NCI-H2107 (cell line): ENCODE measurements around the gene C2orf92.
"Not testable (repeated sequence)": the region's sequence is repeated elsewhere in the genome, so short reads cannot be mapped to it uniquely, and the experiment has no call there.

Experiments used
- DNase-seq: peaks from one replicate; lab custom pipeline; 2025; lab: John Stamatoyannopoulos, UW

Gene C2orf92

GRCh38 chr2:97669448-97669847 lies at the start of gene C2orf92:
Gene C2orf92 (plus strand): TSS chr2:97669713. CDS start chr2:97669789, 76 bp downstream.
- no peak for DNase-seq

DNA sequence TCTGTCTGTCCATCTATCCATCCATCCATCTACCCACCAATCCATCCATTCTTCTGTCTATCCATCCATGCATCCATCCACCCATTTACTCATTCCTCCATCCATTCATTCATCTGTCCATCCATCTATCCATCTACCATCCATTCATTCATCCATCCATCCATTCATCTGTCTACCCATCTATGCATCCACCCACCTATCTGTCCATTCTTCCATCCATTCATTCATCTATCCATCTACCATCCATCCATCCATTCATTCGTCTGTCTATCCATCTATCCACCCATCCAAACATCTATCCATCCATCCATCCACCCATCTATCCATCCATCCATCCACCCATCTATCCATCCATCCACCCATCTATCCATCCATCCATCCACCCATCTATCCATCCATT lies 49.0 kb upstream of the C2orf92 start:
- not testable (repeated sequence) for DNase-seq

GRCh38 chr2:97622976-97623375 lies 46.5 kb upstream of the C2orf92 start:
- not testable (repeated sequence) for DNase-seq

- DNase-seq = not testable (repeated sequence)
These were observed 44.0 kb upstream of the C2orf92 start for GRCh38 chr2:97625354-97626048.

GRCh38 chr2:97626049-97626430 lies 43.5 kb upstream of the C2orf92 start:
- not testable (repeated sequence) for DNase-seq

GRCh38 chr2:97644023-97644717 lies 25.3 kb upstream of the C2orf92 start:
- DNase-seq = no peak

- DNase-seq = no peak
These were observed 24.3 kb upstream of the C2orf92 start for GRCh38 chr2:97645112-97645694.

GRCh38 chr2:97645695-97646629 lies 23.6 kb upstream of the C2orf92 start, which contains the start of gene COX5B:
Gene COX5B (plus strand): TSS chr2:97646062. CDS start chr2:97646087, 25 bp downstream.
- peak; percentile 95 for DNase-seq

DNA sequence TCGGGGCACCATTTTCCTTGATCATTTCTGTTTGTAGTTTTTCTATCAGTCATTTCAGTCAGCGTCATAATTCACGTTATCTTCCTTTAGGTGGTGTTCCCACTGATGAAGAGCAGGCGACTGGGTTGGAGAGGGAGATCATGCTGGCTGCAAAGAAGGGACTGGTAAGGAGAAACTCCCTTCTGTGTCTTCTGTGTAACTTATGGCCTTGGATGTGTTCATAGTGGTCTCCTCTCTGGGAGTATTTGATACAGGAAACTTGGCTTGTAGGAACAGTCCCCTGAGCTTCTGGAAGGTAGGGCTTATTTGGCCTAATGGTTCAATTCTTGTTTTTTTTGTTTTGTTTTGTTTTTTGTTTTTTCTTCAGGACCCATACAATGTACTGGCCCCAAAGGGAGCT lies 22.5 kb upstream of the C2orf92 start:
- DNase-seq = no peak

- DNase-seq = no peak
These were observed 18.4 kb upstream of the C2orf92 start for GRCh38 chr2:97651114-97651513.

GRCh38 chr2:97653473-97653872 lies 16.0 kb upstream of the C2orf92 start:
- DNase-seq = no peak

DNA sequence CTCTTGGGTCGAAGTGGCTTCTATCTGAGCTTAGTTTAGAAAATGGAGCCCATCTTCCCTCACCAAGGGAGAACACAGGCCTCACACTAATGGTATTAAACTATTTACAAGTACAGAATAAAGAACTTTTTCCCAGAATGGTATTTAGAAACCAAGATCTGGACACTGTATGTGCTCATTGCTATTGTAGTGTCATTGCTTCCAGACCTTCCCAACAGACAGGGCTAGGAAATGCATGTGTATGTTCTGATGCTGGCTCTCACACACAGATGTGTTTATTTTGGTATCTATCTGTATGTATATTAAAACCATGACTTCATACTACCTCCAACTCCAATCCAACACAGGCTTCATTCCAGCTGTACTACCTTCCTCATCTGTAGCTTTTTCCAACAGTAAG lies 15.6 kb upstream of the C2orf92 start:
- no peak for DNase-seq

GRCh38 chr2:97654309-97654708 lies 15.2 kb upstream of the C2orf92 start:
- no peak for DNase-seq

- no peak for DNase-seq
These were observed 14.7 kb upstream of the C2orf92 start for GRCh38 chr2:97654791-97655190.

- DNase-seq = no peak
These were observed 13.3 kb upstream of the C2orf92 start for GRCh38 chr2:97656129-97656755.

DNA sequence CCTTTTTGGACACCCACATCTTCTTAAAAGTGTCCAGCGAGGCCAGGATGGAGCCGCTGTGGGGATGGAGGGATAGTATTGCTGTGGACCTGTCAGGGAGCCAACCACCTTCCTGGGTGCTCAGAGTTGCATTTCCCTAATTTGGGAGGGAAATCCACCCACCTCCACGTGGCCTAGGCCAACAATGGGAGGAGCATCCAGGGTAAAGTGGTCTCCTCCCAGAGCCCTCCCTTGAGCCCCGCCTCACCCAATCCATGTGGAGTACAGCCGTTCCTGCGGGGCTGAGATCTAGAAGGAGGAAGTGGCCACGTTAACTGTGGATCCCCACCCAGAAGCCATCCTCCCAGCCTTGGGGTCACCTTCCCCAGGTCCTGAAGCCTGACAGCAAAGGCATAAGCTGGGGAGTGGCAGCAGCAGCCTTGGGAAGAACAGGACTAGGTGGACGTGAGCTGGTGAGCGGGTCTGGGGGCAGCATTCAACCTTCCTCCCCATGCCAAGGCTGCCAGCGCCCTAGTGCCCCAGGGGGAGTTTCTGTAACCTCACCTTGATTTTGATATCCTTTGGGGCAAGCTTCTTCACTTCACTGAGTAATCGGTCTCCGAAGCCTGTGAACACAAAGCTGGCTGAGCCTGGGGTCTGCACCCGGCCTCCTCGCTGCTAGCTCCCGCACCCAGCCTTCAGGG lies 12.5 kb upstream of the C2orf92 start:
- DNase-seq = no peak

DNA sequence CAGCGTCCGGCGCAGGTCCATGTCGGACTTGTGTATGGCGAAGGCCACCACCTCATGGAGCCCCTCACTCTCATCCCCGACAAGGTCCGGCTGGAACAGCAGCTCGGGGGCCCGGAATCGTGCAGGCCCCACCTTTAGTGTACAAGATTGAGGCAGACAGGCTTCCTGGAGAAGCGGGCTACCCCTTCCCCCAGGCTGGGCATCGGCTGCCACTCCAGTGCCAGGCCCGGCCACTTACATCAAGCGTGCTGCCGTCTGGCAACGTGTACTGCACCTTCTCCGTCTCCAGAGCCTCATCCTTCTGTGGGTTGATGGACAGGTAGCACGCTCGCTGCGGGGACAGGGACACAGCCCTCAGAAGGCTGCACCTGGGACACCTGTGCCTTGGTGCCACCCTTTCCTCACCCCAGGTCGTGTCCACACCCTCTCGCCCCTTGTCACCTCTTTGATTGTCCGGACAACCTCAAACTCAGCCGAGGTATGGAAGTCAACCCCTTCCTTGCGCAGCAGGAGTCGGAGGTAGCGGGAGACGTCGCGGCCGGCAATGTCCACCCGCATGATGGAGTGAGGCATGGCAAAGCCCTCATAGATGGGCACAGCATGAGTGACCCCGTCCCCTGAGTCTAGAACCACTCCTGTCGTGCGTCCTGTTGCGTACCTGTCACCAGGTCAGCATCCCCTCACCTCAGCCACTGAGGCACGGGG lies 11.4 kb upstream of the C2orf92 start:
- DNase-seq = no peak

DNA sequence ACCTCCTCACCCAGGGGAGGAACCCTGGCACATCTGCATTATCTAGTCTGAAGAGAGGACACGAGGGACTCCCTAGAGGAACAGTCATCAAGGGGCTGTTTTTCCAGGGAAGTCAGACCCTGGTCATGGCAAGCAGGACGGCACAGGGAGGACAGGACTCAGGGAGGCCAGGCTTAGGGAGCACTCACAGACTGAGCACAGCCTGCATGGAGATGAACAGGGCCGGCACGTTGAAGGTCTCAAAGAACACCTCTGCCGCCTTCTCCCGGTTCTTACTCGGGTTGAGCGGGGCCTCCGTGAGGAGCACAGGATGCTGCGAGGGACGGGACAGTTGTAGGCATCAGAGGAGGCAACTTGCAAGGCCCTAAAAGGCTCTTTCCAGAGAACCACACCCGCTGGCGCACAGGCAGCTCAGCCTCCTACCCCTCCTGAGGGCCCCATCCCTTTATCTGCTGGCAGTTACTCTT lies 10.8 kb upstream of the C2orf92 start:
- no peak for DNase-seq

DNA sequence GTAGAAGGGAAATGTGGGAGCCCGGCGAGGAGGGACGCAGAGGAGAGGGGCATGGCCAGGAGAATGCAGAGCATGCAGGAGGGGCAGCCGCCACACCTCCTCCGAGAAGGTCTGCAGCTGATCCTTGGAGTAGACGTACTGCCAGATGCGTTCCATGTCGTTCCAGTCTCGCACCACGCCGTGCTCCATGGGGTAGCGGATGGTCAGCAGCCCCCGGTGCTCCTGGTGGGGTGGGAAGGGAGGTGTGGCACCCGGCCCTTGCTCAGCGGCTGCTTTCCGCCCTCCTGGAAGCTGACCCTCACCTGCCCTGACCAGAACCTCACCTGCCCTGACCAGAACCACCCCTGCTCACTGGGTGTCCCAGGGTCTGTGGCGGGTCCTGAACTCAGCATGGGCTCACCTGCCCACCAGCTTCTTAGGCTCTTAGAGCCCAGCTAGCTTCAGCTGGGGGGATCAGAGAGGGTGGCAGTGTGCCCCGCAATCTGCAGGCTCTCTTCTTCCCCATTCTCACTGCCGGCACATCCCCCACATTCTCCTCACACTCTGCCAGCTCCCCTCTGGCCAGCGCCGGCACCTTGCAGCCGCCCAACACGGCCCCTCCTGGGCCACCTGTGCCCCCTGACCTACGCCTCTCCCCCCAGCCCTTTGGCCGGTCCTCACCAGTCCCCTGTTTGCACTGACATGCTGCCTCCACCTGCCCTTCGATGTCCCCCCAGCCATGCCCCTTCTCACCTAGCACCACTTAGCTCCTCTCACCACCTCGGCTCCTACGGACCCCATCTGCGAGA lies 10.1 kb upstream of the C2orf92 start:
- no peak for DNase-seq
